Measurements from ENCODE around the gene MPLKIP. TPM values are rescaled to one million over a fixed set of nuclear protein-coding genes. Genes with fewer than 3 reads are reported as not detected.

The MPLKIP gene
- total and polyA plus RNA-seq, 10 donors = 28.1 to 64.5 (median 41.2) TPM

- Histone ChIP-seq H3K36me3 (no peaks in the 10 kb centered on the region), H3K27me3 (replicated peaks in 1 of 7) (peaks cover 0 to 10% (median 0%) of the 10 kb centered on the region in 7 donors), H3K9me3 (no peaks in the 10 kb centered on the region), H3K27ac (no peak overlapping the region), H3K4me3 (no peak overlapping the region), H3K4me1 (peaks cover 0 to 15% (median 9%) of the 10 kb centered on the region in 6 donors)
- no peak for DNase-seq
- TF ChIP-seq CTCF (IDR thresholded peaks at IDR 0.05 in 8 of 11, conservative IDR thresholded peaks at IDR 0.05 in 3 of 11) = no peak
- no peak for TF ChIP-seq POLR2A (IDR thresholded peaks at IDR 0.05)
- no peak for TF ChIP-seq POLR2AphosphoS5 (IDR thresholded peaks at IDR 0.05)
- intact Hi-C loops (cut with DNase I; ENCODE audit: low total_unique reads) = no loop called here
- 88 to 95% (median 90%) methylated on average over 5 of the region's 5 CpGs for WGBS, 5 donors
These were observed 4.6 kb upstream of the MPLKIP start for GRCh38 chr7:40138973-40139372.

- H3K4me1 ChIP-seq = peaks cover 7 to 26% (median 20%) of the 10 kb centered on the region in 6 donors
- intact Hi-C loops (cut with DNase I; ENCODE audit: low total_unique reads) = no loop called here
- H3K9me3 ChIP-seq = no peaks in the 10 kb centered on the region
- H3K4me3 ChIP-seq = no peak overlapping the region
- H3K36me3 ChIP-seq = no peaks in the 10 kb centered on the region
- TF ChIP-seq CTCF (IDR thresholded peaks at IDR 0.05 in 8 of 11, conservative IDR thresholded peaks at IDR 0.05 in 3 of 11) (no peak), POLR2AphosphoS5 (IDR thresholded peaks at IDR 0.05) (no peak), POLR2A (IDR thresholded peaks at IDR 0.05) (no peak)
- H3K27me3 ChIP-seq (replicated peaks in 1 of 7) = peaks cover 0 to 10% (median 0%) of the 10 kb centered on the region in 7 donors
- WGBS, 5 donors = 91 to 100% (median 94%) methylated on average over 2 of the region's 2 CpGs
- no peak for DNase-seq
- H3K27ac ChIP-seq = no peak overlapping the region
These were observed 3.1 kb upstream of the MPLKIP start for GRCh38 chr7:40137563-40137962.

- Histone ChIP-seq H3K27ac (peak overlapping the region; percentile 89 to 95 (median 93)), H3K9me3 (no peaks in the 10 kb centered on the region), H3K27me3 (replicated peaks in 1 of 7) (peaks cover 0 to 10% (median 0%) of the 10 kb centered on the region in 7 donors), H3K4me1 (peaks cover 20 to 49% (median 41%) of the 10 kb centered on the region in 6 donors), H3K36me3 (peaks cover 0 to 7% (median 0%) of the 10 kb centered on the region in 6 donors), H3K4me3 (peak overlapping the region; percentile 80 to 98 (median 91))
- TF ChIP-seq CTCF (IDR thresholded peaks at IDR 0.05 in 8 of 11, conservative IDR thresholded peaks at IDR 0.05 in 3 of 11) (no peak), POLR2AphosphoS5 (IDR thresholded peaks at IDR 0.05) (no peak), POLR2A (IDR thresholded peaks at IDR 0.05) (no peak)
- intact Hi-C loops (cut with DNase I; ENCODE audit: low total_unique reads) = no loop called here
- DNase-seq = no peak
- WGBS, 5 donors = 7 to 17% (median 9%) methylated on average over 16 to 17 of the region's 17 CpGs
These were observed 842 bp upstream of the MPLKIP start for GRCh38 chr7:40135317-40135610.

GRCh38 chr7:40133561-40134427 lies 628 bp downstream of the MPLKIP start:
- intact Hi-C loops (cut with DNase I; ENCODE audit: low total_unique reads) = no loop called here

More at GRCh38 chr7:40133561-40134427, 628 bp downstream of the MPLKIP start:
- Histone ChIP-seq H3K27me3 (replicated peaks in 1 of 7) (peaks cover 0 to 10% (median 0%) of the 10 kb centered on the region in 7 donors), H3K36me3 (peaks cover 0 to 12% (median 0%) of the 10 kb centered on the region in 6 donors), H3K27ac (peak overlapping the region; percentile 89 to 95 (median 93)), H3K9me3 (no peaks in the 10 kb centered on the region), H3K4me1 (peaks cover 23 to 64% (median 48%) of the 10 kb centered on the region in 6 donors), H3K4me3 (peak overlapping the region; percentile 80 to 98 (median 91))
- WGBS, 5 donors = 1 to 3% (median 2%) methylated on average over 17 to 36 of the region's 36 CpGs
- no peak for TF ChIP-seq CTCF (IDR thresholded peaks at IDR 0.05 in 8 of 11, conservative IDR thresholded peaks at IDR 0.05 in 3 of 11)
- no peak for TF ChIP-seq POLR2AphosphoS5 (IDR thresholded peaks at IDR 0.05)
- DNase-seq = no peak
